ENCODE measurements around the gene ENGASE. TPM values are rescaled to one million over a fixed set of nuclear protein-coding genes. Genes with fewer than 3 reads are reported as not detected.

The ENGASE gene
- total and polyA plus RNA-seq, 2 of the 8 experiments (the other 6 are each of a cell fraction or from before 2014, with no cell fraction given): 9.3 to 36.1 TPM

DNA sequence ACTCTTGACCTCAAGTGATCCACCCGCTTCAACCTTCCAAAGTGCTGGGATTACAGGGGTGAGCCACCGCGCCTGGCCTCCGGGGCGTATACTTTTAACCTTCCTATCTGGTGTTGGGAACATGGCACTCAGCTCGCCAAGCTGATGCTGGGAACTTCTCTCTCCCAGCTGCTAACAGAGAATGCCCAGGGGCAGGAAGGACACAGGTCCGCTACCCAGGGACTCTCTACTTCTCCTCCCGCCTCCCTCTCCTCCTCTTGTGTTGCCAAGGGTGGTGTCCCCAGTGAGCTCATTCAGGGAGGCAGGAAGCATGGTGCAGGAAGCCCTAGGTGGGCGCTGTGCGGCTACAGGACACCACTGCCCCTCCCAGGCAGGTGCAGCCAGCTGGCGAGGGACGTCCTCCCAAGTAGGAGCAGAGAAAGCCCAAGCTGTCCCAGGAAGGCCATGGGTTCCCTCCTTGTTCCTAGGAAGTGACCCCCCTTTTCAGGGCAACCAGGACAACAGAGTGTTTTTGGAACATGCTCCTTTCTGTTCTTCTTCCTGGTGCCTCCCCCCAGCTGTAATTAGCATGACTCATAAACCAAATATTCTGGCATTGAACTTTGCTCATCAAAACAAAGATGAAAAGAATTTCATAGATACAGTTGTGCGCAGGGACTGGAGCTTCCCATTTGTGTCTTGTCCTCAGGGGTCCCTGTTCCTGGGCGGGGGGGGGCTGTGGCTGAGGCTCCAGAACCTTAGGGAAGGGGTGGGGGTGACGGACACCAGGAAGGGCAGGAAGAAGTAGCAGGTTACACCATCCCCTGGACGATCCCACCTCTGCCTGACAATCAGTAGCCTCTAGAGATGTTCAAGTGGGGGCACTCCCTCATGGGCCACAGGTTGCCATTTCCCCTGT lies 48.0 kb upstream of the ENGASE start:
- H3K27ac ChIP-seq (ENCODE audit: low read depth, low read length): no peak overlapping the region
- no peak overlapping the region for H4K5ac ChIP-seq (ENCODE audit: insufficient read length, low read depth, low read length)
- no peak overlapping the region for H2AFZ ChIP-seq (ENCODE audit: low read length)
- no peak overlapping the region for H3K4me3 ChIP-seq (ENCODE audit: extremely low read depth in 1 of 4, insufficient read depth in 2 of 4, low read depth in 3 of 4, low read length in 4 of 4)
- DNase-seq (ENCODE audit: low read depth in 1 of 2, low spot score in 2 of 2) (no peak), FAIRE-seq (no peak)
- H2BK5ac ChIP-seq (ENCODE audit: low read depth, low read length): no peak overlapping the region
- no peak for TF ChIP-seq KDM1A (IDR thresholded peaks at IDR 0.05; ENCODE audit: borderline replicate concordance, low read length)
- no peak for TF ChIP-seq HDAC2 (IDR thresholded peaks at IDR 0.05; ENCODE audit: borderline replicate concordance in 1 of 2, low read depth in 2 of 2, low read length in 2 of 2)
- no peak for TF ChIP-seq RAD21 (IDR thresholded peaks at IDR 0.05 in 1 of 2, conservative IDR thresholded peaks at IDR 0.05 in 1 of 2; ENCODE audit: low read depth in 2 of 2, low read length in 2 of 2)
- no peak for TF ChIP-seq KDM5A (IDR thresholded peaks at IDR 0.05; ENCODE audit: low read length)
- no peak for TF ChIP-seq TBP (IDR thresholded peaks at IDR 0.05; ENCODE audit: low read depth, low read length)
- CTCF ChIA-PET (ENCODE audit: partially characterized antibody): interaction anchor here (1.0 to 6.3 kb wide), 11 partner anchors 8 to 128 kb away, joined by 3 to 55 read pairs (median 5); no protein-coding TSS in a partner anchor
- H3K14ac ChIP-seq (ENCODE audit: insufficient read length): no peak overlapping the region
- peaks cover 3 to 7% (median 6%) of the 10 kb centered on the region in 4 experiments; a peak in 4 of 7 replicates for H3K4me1 ChIP-seq (replicated peaks in 1 of 4; ENCODE audit: control insufficient read depth in 3 of 4, insufficient read depth in 4 of 4, low read length in 3 of 4)
- no peaks in the 10 kb centered on the region for H3K79me1 ChIP-seq (ENCODE audit: low read depth, low read length)
- no peak overlapping the region for H2BK120ac ChIP-seq (replicated peaks; ENCODE audit: low read depth, low read length)
- peak overlapping the region; percentile 72; the same call in 1 of the 2 replicates for H2BK15ac ChIP-seq (ENCODE audit: low read length)
- no peak overlapping the region for H2BK20ac ChIP-seq (ENCODE audit: low read length)
- H3K4ac ChIP-seq (replicated peaks; ENCODE audit: insufficient read length, low read depth, low read length): no peak overlapping the region
- no peak overlapping the region for H3K4me2 ChIP-seq (ENCODE audit: insufficient read depth in 1 of 2, low read depth in 2 of 2, low read length in 2 of 2)
- H3K36me3 ChIP-seq (ENCODE audit: control insufficient read depth in 2 of 4, insufficient read depth in 4 of 4, low read length in 3 of 4): no peaks in the 10 kb centered on the region
- H4K8ac ChIP-seq (ENCODE audit: extremely low read depth, insufficient read depth, low read length): no peak overlapping the region
- H2BK12ac ChIP-seq (ENCODE audit: low read depth, low read length): peak overlapping the region; percentile 75; the same call in 1 of the 2 replicates
- H3K27me3 ChIP-seq (replicated peaks in 1 of 4; ENCODE audit: control insufficient read depth in 3 of 4, extremely low read depth in 1 of 4, insufficient read depth in 3 of 4, low read length in 3 of 4): peaks cover 16 to 68% (median 58%) of the 10 kb centered on the region in 4 experiments
- no peak overlapping the region for H3K18ac ChIP-seq (ENCODE audit: extremely low read depth, low read length)
- no peak overlapping the region for H3K56ac ChIP-seq (replicated peaks; ENCODE audit: insufficient read length, low read depth, low read length)
- peaks cover 0 to 2% of the 10 kb centered on the region in 2 experiments for H4K20me1 ChIP-seq (replicated peaks in 1 of 2; ENCODE audit: control insufficient read depth in 1 of 2, insufficient read depth in 2 of 2, low read length in 2 of 2)
- WGBS, 2 experiments (ENCODE audit: extremely low coverage in 1 of 2, insufficient coverage in 1 of 2, insufficient read length in 1 of 2, insufficient replicate concordance in 2 of 2, low coverage in 1 of 2, low lambda C conversion rate in 2 of 2, missing lambda C conversion rate in 1 of 2): 89% methylated on average over 14 of the region's 16 CpGs; no CpG with 5 or more reads in 1 of the 2 experiments
- H3K79me2 ChIP-seq (ENCODE audit: control insufficient read depth in 1 of 2, insufficient read depth in 2 of 2, low read length in 2 of 2): no peaks in the 10 kb centered on the region
- H3K9me3 ChIP-seq (ENCODE audit: insufficient read depth in 2 of 2, low read depth in 1 of 2, low read length in 1 of 2): no peaks in the 10 kb centered on the region
- POLR2A ChIA-PET (ENCODE audit: partially characterized antibody): interaction anchor here (0.6 kb wide), 1 partner anchor 217 kb away, joined by 3 read pairs; no protein-coding TSS in a partner anchor
- H3K23me2 ChIP-seq (ENCODE audit: low read depth, low read length): peaks cover 9% of the 10 kb centered on the region; the same call in 1 of the 2 replicates
- no peak overlapping the region for H4K91ac ChIP-seq (replicated peaks; ENCODE audit: insufficient read length, low read length)
- H2AK5ac ChIP-seq (ENCODE audit: low read depth, low read length): 0 out of 2 replicates have a peak overlapping the region, but pooled peaks have one; percentile 13
- no peak overlapping the region for H3K23ac ChIP-seq (ENCODE audit: insufficient read length)
- no peak overlapping the region for H3K9ac ChIP-seq (replicated peaks in 1 of 4; ENCODE audit: extremely low read depth in 1 of 4, low read depth in 3 of 4, low read length in 3 of 4)
